ENCODE results near the gene MTUS2.

MTUS2 gene

GRCh38 chr13:28890712-28891111 is 70.6 kb downstream of the MTUS2 start:
- peaks cover 4% of the 10 kb centered on the region for H3K27me3 Mint-ChIP-seq (ENCODE audit: low read depth, poor library complexity)
- no peaks in the 10 kb centered on the region for H3K36me3 Mint-ChIP-seq (ENCODE audit: low read depth)
- H3K9me3 Mint-ChIP-seq: peaks cover 6% of the 10 kb centered on the region
- no peaks in the 10 kb centered on the region for H3K4me1 Mint-ChIP-seq
- no peak for DNase-seq
- no peak for TF ChIP-seq CTCF (IDR thresholded peaks at IDR 0.05)
- no peak overlapping the region for H3K4me3 Mint-ChIP-seq
- no peak overlapping the region for H3K27ac Mint-ChIP-seq

- H3K27ac Mint-ChIP-seq: no peak overlapping the region
- H3K4me3 Mint-ChIP-seq: no peak overlapping the region
- H3K9me3 Mint-ChIP-seq: peaks cover 80% of the 10 kb centered on the region
- H3K27me3 Mint-ChIP-seq (ENCODE audit: low read depth, poor library complexity): peaks cover 10% of the 10 kb centered on the region
- no peak for DNase-seq
- no peaks in the 10 kb centered on the region for H3K36me3 Mint-ChIP-seq (ENCODE audit: low read depth)
- H3K4me1 Mint-ChIP-seq: no peaks in the 10 kb centered on the region
- no peak for TF ChIP-seq CTCF (IDR thresholded peaks at IDR 0.05)
Observed at GRCh38 chr13:28918030-28918429, 97.9 kb downstream of the MTUS2 start.

GRCh38 chr13:28922341-28922740 is 102.2 kb downstream of the MTUS2 start:
- no peaks in the 10 kb centered on the region for H3K36me3 Mint-ChIP-seq (ENCODE audit: low read depth)
- no peak for TF ChIP-seq CTCF (IDR thresholded peaks at IDR 0.05)
- no peaks in the 10 kb centered on the region for H3K4me1 Mint-ChIP-seq
- H3K4me3 Mint-ChIP-seq: no peak overlapping the region
- H3K27ac Mint-ChIP-seq: no peak overlapping the region
- peaks cover 59% of the 10 kb centered on the region for H3K9me3 Mint-ChIP-seq
- peaks cover 8% of the 10 kb centered on the region for H3K27me3 Mint-ChIP-seq (ENCODE audit: low read depth, poor library complexity)
- DNase-seq: no peak

GRCh38 chr13:28935104-28935503 is 115.0 kb downstream of the MTUS2 start:
- Mint-ChIP-seq H3K4me3 (no peak overlapping the region), H3K36me3 (ENCODE audit: low read depth) (no peaks in the 10 kb centered on the region)

GRCh38 chr13:28942906-28943305 is 122.8 kb downstream of the MTUS2 start:
- Mint-ChIP-seq H3K36me3 (ENCODE audit: low read depth) (no peaks in the 10 kb centered on the region), H3K9me3 (peaks cover 8% of the 10 kb centered on the region), H3K27me3 (ENCODE audit: low read depth, poor library complexity) (no peaks in the 10 kb centered on the region), H3K27ac (no peak overlapping the region), H3K4me1 (no peaks in the 10 kb centered on the region), H3K4me3 (no peak overlapping the region)
- no peak for DNase-seq
- TF ChIP-seq CTCF (IDR thresholded peaks at IDR 0.05): no peak

More at GRCh38 chr13:28935104-28935503, 115.0 kb downstream of the MTUS2 start:
- Mint-ChIP-seq H3K9me3 (peaks cover 16% of the 10 kb centered on the region), H3K4me1 (no peaks in the 10 kb centered on the region), H3K27ac (no peak overlapping the region), H3K27me3 (ENCODE audit: low read depth, poor library complexity) (peaks cover 5% of the 10 kb centered on the region)
- TF ChIP-seq CTCF (IDR thresholded peaks at IDR 0.05): no peak
- DNase-seq: no peak

GRCh38 chr13:28953714-28954418 is 133.7 kb downstream of the MTUS2 start:
- Mint-ChIP-seq H3K4me1 (peaks cover 13% of the 10 kb centered on the region), H3K27me3 (ENCODE audit: low read depth, poor library complexity) (peaks cover 6% of the 10 kb centered on the region), H3K36me3 (ENCODE audit: low read depth) (no peaks in the 10 kb centered on the region), H3K9me3 (peaks cover 10% of the 10 kb centered on the region), H3K4me3 (no peak overlapping the region), H3K27ac (no peak overlapping the region)
- no peak for DNase-seq
- TF ChIP-seq CTCF (IDR thresholded peaks at IDR 0.05): no peak
